Naive thymus-derived CD4-positive, alpha-beta T cell (primary cell): ENCODE results near the gene NCOA3. TPM values are rescaled to one million over a fixed set of nuclear protein-coding genes. Genes with fewer than 3 reads are reported as not detected.
A peak's percentile ranks its signal among the peaks of the same experiment; 100 is the strongest.
"Not testable (repeated sequence)": the region's sequence is repeated elsewhere in the genome, so short reads cannot be mapped to it uniquely, and the experiment has no call there.

ENCODE experiments used
- ATAC-seq: fragments of 150-1000 bp; cut with Tn5 transposase; 2 replicates; pipeline ENCODE4 v1.10.0; 2021; ENCODE audit warnings: mild to moderate bottlenecking, moderate library complexity
- CTCF ChIA-PET: fragments of 350-600 bp; sonication (Branson Sonifier 250); formaldehyde crosslinking; loops from one replicate; lab custom pipeline; 2021; ENCODE audit warnings: antibody characterized with exemption; lab: Charles Lee
- POLR2A ChIA-PET: fragments of 350-600 bp; sonication (Branson Sonifier 250); formaldehyde crosslinking; loops from one replicate; lab custom pipeline; 2021; ENCODE audit warnings: antibody characterized with exemption, inconsistent platforms; lab: Charles Lee
- DNase-seq, 9 donors: peaks; one replicate each; pipeline versions ENCODE4 v3.0.0 to v3.0.0-alpha.2; 2020 to 2022; ENCODE audit warnings: mixed read lengths in 1 of 9
- H3K27ac ChIP-seq: one replicate; pipeline ENCODE4 v1.7.0; 2013; ENCODE audit warnings: mild to moderate bottlenecking, low read depth, low read length, moderate library complexity
- H3K27me3 ChIP-seq, 2 donors: one replicate each; pipeline ENCODE4 v1.7.0; 2013; ENCODE audit warnings: low read length in 2 of 2, mild to moderate bottlenecking in 2 of 2, moderate library complexity in 2 of 2; ENCODE audit not compliant: control insufficient read depth in 2 of 2, insufficient read depth in 2 of 2
- H3K36me3 ChIP-seq, 3 experiments: 1 replicate in 2 of 3; 2 replicates in 1 of 3; pipeline ENCODE4 v1.7.0; 2013; ENCODE audit warnings: low read length in 3 of 3, mild to moderate bottlenecking in 3 of 3, moderate library complexity in 1 of 3; ENCODE audit not compliant: insufficient read depth in 3 of 3, control insufficient read depth in 2 of 3
- H3K4me1 ChIP-seq, 2 donors: one replicate each; pipeline ENCODE4 v1.7.0; 2013; ENCODE audit warnings: low read length in 2 of 2, mild to moderate bottlenecking in 2 of 2, moderate library complexity in 1 of 2; ENCODE audit not compliant: control insufficient read depth in 2 of 2, insufficient read depth in 2 of 2
- H3K4me3 ChIP-seq: 2 replicates; pipeline ENCODE4 v1.7.0; 2013; ENCODE audit warnings: mild to moderate bottlenecking, low read length
- H3K9me3 ChIP-seq, 3 experiments: 1 replicate in 2 of 3; 2 replicates in 1 of 3; pipeline ENCODE4 v1.7.0; 2013; ENCODE audit warnings: low read length in 3 of 3; ENCODE audit not compliant: control insufficient read depth in 2 of 3
- H3K27ac Mint-ChIP-seq, 9 donors: one replicate each; pipeline ENCODE4 v1.8.0; 2020 to 2022; ENCODE audit warnings: mixed read lengths in 9 of 9, mild to moderate bottlenecking in 8 of 9, moderate library complexity in 5 of 9, inconsistent platforms in 2 of 9
- H3K27me3 Mint-ChIP-seq, 5 donors: one replicate each; pipeline ENCODE4 v1.8.0; 2021 to 2022; ENCODE audit warnings: mixed read lengths in 5 of 5, mild to moderate bottlenecking in 1 of 5
- H3K36me3 Mint-ChIP-seq, 5 donors: one replicate each; pipeline ENCODE4 v1.8.0; 2020 to 2022; ENCODE audit warnings: mixed read lengths in 5 of 5, mild to moderate bottlenecking in 3 of 5, inconsistent platforms in 1 of 5
- H3K4me1 Mint-ChIP-seq, 7 donors: one replicate each; pipeline ENCODE4 v1.8.0; 2020 to 2022; ENCODE audit warnings: mixed read lengths in 7 of 7, mild to moderate bottlenecking in 3 of 7, inconsistent platforms in 1 of 7
- H3K4me3 Mint-ChIP-seq, 10 donors: one replicate each; pipeline ENCODE4 v1.8.0; 2020 to 2022; ENCODE audit warnings: mild to moderate bottlenecking in 10 of 10, mixed read lengths in 10 of 10, moderate library complexity in 6 of 10, inconsistent platforms in 2 of 10
- H3K9me3 Mint-ChIP-seq, 11 donors: one replicate each; pipeline ENCODE4 v1.8.0; 2020 to 2022; ENCODE audit warnings: mixed read lengths in 11 of 11, mild to moderate bottlenecking in 4 of 11, inconsistent platforms in 1 of 11, moderate library complexity in 1 of 11
- intact Hi-C, 2 donors: fragments of 100-400 bp; cut with micrococcal nuclease; formaldehyde crosslinking; loops; one replicate each; pipeline ENCODE4 v1.15.1; 2023
- polyA plus RNA-seq, 2 donors: library from polyadenylated mRNA; unstranded; fragments of 300-500 nt; fragmentation: Illumina TruSeq; gene quantifications; one replicate each; pipeline ENCODE4 v1.2.3, GENCODE V29; 2021
- total RNA-seq, 6 experiments: library from RNA in 5 of 6; stranded (reverse) in 5 of 6; gene quantifications; 1 replicate in 5 of 6; 2 replicates in 1 of 6; pipeline ENCODE4 v1.2.3 and lab custom pipeline; 2021 to 2026

The NCOA3 gene
- total and polyA plus RNA-seq, 7 experiments from 2014 or later = 20.3 to 115 (median 85.5) TPM

GRCh38 chr20:47503685-47504084 lies 2.0 kb downstream of the NCOA3 start:
- Mint-ChIP-seq H3K27ac (peak overlapping the region; percentile 16 to 97 (median 46)), H3K4me1 (peaks cover 36 to 68% (median 59%) of the 10 kb centered on the region in 7 donors), H3K4me3 (peak overlapping the region; percentile 80 to 99 (median 97)), H3K9me3 (peaks cover 0 to 2% (median 0%) of the 10 kb centered on the region in 11 donors), H3K36me3 (peaks cover 0 to 11% (median 0%) of the 10 kb centered on the region in 5 donors), H3K27me3 (peaks cover 0 to 2% (median 0%) of the 10 kb centered on the region in 5 donors)
- H3K4me1 ChIP-seq = peaks cover 38 to 45% of the 10 kb centered on the region in 2 donors
- no peak overlapping the region for H3K27ac ChIP-seq
- ChIA-PET CTCF (no interaction called here), POLR2A (interaction anchor here (1.1 to 3.8 kb wide), 6 partner anchors 10 to 233 kb away, joined by 3 to 39 read pairs (median 5); no protein-coding TSS in a partner anchor)
- H3K9me3 ChIP-seq = no peaks in the 10 kb centered on the region
- peak overlapping the region; percentile 86 for H3K4me3 ChIP-seq
- H3K27me3 ChIP-seq = no peaks in the 10 kb centered on the region
- intact Hi-C loops = loop anchor here (1.0 to 10.0 kb wide), 11 partner anchors 39 to 1684 kb away; partner anchors contain the start of genes ZMYND8 (in 2 of the 2) and STAU1 (in 1 of the 2)
- no peak for DNase-seq
- peaks cover 0 to 8% (median 0%) of the 10 kb centered on the region in 3 experiments for H3K36me3 ChIP-seq
- no peak for ATAC-seq

DNA sequence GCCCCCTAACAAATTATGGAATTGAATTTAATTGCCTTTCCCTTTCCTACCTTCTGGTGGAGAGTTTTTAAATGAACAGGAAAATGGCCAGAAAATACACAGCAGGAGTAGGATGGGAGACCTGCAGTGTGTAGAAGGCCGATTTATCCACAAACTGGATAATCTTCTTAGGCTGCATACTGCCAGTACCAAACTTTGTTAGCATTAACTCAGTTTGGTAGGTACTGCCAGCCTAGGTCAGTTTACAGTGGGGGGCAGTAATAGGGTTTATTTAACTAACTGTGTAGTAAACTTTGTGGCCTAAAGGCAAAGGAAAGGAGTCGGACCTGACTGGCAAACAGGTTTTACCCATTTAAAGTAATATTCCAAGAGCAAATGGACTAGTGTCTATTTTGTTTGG lies 4.6 kb downstream of the NCOA3 start:
- Mint-ChIP-seq H3K4me3 (peak overlapping the region in 9 of 10 donors; percentile 9 to 68 (median 41)), H3K4me1 (peaks cover 53 to 81% (median 74%) of the 10 kb centered on the region in 7 donors), H3K27me3 (peaks cover 0 to 2% (median 0%) of the 10 kb centered on the region in 5 donors)

DNA sequence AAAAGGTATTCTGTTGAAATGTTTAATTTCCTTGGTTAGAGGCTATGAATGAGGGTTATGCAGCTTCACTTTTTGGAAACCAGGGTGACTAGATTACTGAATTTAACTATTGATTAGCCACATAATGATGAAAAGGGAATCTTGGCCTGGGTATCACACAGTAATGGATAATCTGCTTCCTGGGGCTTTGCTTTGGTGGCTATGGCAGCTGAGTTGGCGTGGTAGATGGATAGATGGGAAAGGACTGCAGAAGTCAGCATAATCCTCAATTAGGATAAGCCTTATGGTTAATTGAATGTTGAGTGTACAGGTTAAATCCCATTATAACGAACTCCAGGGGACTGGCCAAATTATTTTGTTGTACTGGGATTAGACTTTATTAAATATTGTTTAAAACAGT lies 5.2 kb downstream of the NCOA3 start:
- Histone ChIP-seq H3K27me3 (no peaks in the 10 kb centered on the region), H3K27ac (no peak overlapping the region), H3K9me3 (no peaks in the 10 kb centered on the region), H3K4me3 (no peak overlapping the region), H3K36me3 (peaks cover 0 to 7% (median 0%) of the 10 kb centered on the region in 3 experiments), H3K4me1 (peaks cover 33 to 35% of the 10 kb centered on the region in 2 donors)
- DNase-seq (no peak), ATAC-seq (no peak)
- intact Hi-C loops = loop anchor here in 1 of 2 donors (5.0 to 10.0 kb wide), 2 partner anchors 92 to 820 kb away; partner anchors contain the start of gene TP53RK
- POLR2A ChIA-PET = interaction anchor here (0.6 kb wide), 1 partner anchor 66 kb away, joined by 3 read pairs; no protein-coding TSS in a partner anchor
- Mint-ChIP-seq H3K27ac (peak overlapping the region in 8 of 9 donors; percentile 0 to 68 (median 52)), H3K36me3 (peaks cover 0 to 26% (median 3%) of the 10 kb centered on the region in 5 donors), H3K4me1 (peaks cover 53 to 84% (median 77%) of the 10 kb centered on the region in 7 donors), H3K4me3 (peak overlapping the region; percentile 5 to 66 (median 34)), H3K9me3 (no peaks in the 10 kb centered on the region), H3K27me3 (no peaks in the 10 kb centered on the region)
- CTCF ChIA-PET = no interaction called here

More for the DNA sequence above, 4.6 kb downstream of the NCOA3 start:
- Histone ChIP-seq H3K4me3 (no peak overlapping the region), H3K27me3 (no peaks in the 10 kb centered on the region), H3K4me1 (peaks cover 35 to 38% of the 10 kb centered on the region in 2 donors), H3K36me3 (peaks cover 0 to 8% (median 0%) of the 10 kb centered on the region in 3 experiments), H3K27ac (no peak overlapping the region), H3K9me3 (no peaks in the 10 kb centered on the region)
- H3K36me3 Mint-ChIP-seq = peaks cover 0 to 26% (median 3%) of the 10 kb centered on the region in 5 donors
- ATAC-seq (no peak), DNase-seq (no peak)
- H3K27ac Mint-ChIP-seq = peak overlapping the region in 6 of 9 donors; percentile 20 to 68 (median 52)
- ChIA-PET CTCF (no interaction called here), POLR2A (interaction anchor here (0.7 kb wide), 1 partner anchor 152 kb away, joined by 4 read pairs; no protein-coding TSS in a partner anchor)
- intact Hi-C loops = loop anchor here in 1 of 2 donors (5.0 to 10.0 kb wide), 2 partner anchors 92 to 819 kb away; partner anchors contain the start of gene TP53RK
- peaks cover 0 to 2% (median 0%) of the 10 kb centered on the region in 11 donors for H3K9me3 Mint-ChIP-seq

DNA sequence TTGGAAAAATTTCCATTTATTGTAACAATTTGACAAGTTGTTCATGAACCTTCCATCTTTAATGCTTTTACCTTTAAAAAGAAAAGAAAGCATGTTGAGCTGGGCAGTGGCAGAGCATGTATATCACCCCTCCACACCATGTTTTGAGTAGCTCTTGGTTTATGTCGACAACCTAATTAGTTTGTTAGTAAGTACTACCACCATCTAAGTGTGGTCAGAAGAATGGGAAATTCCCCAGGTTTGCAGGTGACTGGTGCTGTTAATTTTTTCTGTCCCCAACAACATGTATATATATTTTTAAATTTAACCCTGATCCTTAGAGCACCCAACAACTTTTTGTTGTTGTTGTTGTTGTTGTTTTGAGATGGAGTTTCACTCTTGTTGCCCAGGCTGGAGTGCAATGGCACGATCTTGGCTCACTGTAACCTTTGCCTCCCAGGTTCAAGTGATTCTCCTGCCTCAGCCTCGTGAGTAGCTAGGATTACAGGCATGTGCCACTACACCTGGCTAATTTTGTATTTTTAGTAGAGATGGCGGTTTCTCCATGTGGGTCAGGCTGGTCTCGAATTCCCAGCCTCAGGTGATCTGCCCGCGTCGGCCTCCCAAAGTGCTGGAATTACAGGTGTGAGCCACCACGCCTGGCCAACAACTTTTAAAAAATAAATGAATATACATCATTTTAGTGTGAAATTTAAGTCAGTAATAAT lies 5.7 kb downstream of the NCOA3 start:
- peaks cover 33 to 35% of the 10 kb centered on the region in 2 donors for H3K4me1 ChIP-seq
- POLR2A ChIA-PET = interaction anchor here (0.6 to 0.9 kb wide), 4 partner anchors 9 to 119 kb away, joined by 3 to 4 read pairs (median 3); no protein-coding TSS in a partner anchor
- DNase-seq, H3K36me3 ChIP-seq, H3K4me3 ChIP-seq, H3K9me3 ChIP-seq, H3K9me3 Mint-ChIP-seq, CTCF ChIA-PET, H3K27me3 Mint-ChIP-seq, H3K27me3 ChIP-seq: not testable (repeated sequence)
- intact Hi-C loops = loop anchor here in 1 of 2 donors (5.0 to 10.0 kb wide), 2 partner anchors 93 to 820 kb away; partner anchors contain the start of gene TP53RK
- Mint-ChIP-seq H3K4me3 (peak overlapping the region in 7 of 10 donors; percentile 9 to 66 (median 54)), H3K4me1 (peaks cover 54 to 86% (median 79%) of the 10 kb centered on the region in 7 donors), H3K27ac (peak overlapping the region in 7 of 9 donors; percentile 26 to 84 (median 63)), H3K36me3 (peaks cover 0 to 26% (median 3%) of the 10 kb centered on the region in 5 donors)
- ATAC-seq = peak; percentile 42
- peak overlapping the region; percentile 20 for H3K27ac ChIP-seq

DNA sequence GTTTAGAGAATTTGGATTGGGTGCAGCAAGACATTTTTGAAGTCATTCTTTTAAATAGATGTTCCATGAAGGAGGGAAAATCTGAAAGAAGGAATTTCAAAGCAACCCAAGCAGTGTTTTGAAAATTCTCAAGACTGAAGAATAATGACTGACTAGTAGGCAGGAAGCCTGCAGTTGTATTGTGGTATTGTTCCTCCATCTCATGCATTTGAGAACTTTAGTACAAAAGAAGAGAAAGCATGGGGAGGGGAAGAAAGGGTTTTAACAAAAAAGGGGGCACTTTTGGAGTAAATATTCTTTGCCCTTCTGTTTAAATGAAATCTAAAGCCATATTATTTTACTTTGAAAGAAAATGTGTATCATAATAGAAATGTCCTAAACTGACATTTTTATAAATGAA lies 6.6 kb downstream of the NCOA3 start:
- intact Hi-C loops = loop anchor here in 1 of 2 donors (5.0 to 10.0 kb wide), 2 partner anchors 93 to 821 kb away; partner anchors contain the start of gene TP53RK
- ATAC-seq (peak; percentile 46), DNase-seq (peak in 2 of 9 donors; percentile 11 to 28)
- no peaks in the 10 kb centered on the region for H3K27me3 ChIP-seq
- peak overlapping the region; percentile 27 to 88 (median 71) for H3K27ac Mint-ChIP-seq
- H3K36me3 ChIP-seq = no peaks in the 10 kb centered on the region
- H3K9me3 ChIP-seq = no peaks in the 10 kb centered on the region
- peaks cover 0 to 29% (median 3%) of the 10 kb centered on the region in 5 donors for H3K36me3 Mint-ChIP-seq
- CTCF ChIA-PET = interaction anchor here (0.6 kb wide), 1 partner anchor 32 kb away, joined by 3 read pairs; no protein-coding TSS in a partner anchor
- no peak overlapping the region for H3K4me3 ChIP-seq
- H3K27ac ChIP-seq = peak overlapping the region; percentile 20
- peaks cover 60 to 90% (median 80%) of the 10 kb centered on the region in 7 donors for H3K4me1 Mint-ChIP-seq
- no peaks in the 10 kb centered on the region for H3K27me3 Mint-ChIP-seq
- POLR2A ChIA-PET = interaction anchor here (0.7 to 0.8 kb wide), 2 partner anchors 9 to 118 kb away, joined by 3 read pairs; no protein-coding TSS in a partner anchor
- H3K4me3 Mint-ChIP-seq = peak overlapping the region in 9 of 10 donors; percentile 38 to 82 (median 64)
- H3K9me3 Mint-ChIP-seq = no peaks in the 10 kb centered on the region
- peaks cover 31 to 33% of the 10 kb centered on the region in 2 donors for H3K4me1 ChIP-seq

DNA sequence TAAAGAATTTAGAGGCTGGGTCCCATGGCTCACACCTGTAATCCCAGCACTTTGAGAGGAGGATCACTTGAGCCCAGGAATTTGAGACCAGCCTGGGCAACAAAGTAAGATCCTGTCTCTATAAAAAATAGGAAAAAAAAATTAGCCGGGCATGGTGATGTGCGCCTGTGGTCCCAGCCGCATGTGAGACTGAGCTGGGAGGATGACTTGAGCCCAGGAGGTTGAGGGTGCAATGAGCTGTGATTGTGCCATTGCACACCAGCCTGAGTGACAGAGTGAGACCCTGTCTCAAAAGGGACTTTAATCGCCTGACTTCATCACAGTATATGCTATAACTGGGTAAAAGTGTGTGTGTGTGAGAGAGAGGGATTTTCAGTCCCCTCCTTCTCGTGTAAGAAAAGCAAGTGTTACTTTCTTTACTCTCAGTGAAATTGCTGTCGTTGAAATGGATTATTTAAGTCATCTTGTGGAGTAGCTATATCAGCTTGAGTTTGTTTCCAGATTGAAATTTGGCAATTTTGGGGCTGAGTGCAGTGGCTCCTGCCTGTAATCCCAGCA lies 7.5 kb downstream of the NCOA3 start:
- ChIA-PET POLR2A (no interaction called here), CTCF (interaction anchor here (0.7 kb wide), 1 partner anchor 19 kb away, joined by 3 read pairs; no protein-coding TSS in a partner anchor)
- Histone ChIP-seq H3K27me3 (no peaks in the 10 kb centered on the region), H3K4me3 (no peak overlapping the region), H3K9me3 (no peaks in the 10 kb centered on the region), H3K27ac (no peak overlapping the region), H3K4me1 (peaks cover 23 to 32% of the 10 kb centered on the region in 2 donors), H3K36me3 (no peaks in the 10 kb centered on the region)
- ATAC-seq (no peak), DNase-seq (no peak)
- peaks cover 0 to 25% (median 0%) of the 10 kb centered on the region in 5 donors for H3K36me3 Mint-ChIP-seq
- H3K4me1 Mint-ChIP-seq = peaks cover 54 to 88% (median 77%) of the 10 kb centered on the region in 7 donors
- intact Hi-C loops = loop anchor here in 1 of 2 donors (5.0 to 10.0 kb wide), 2 partner anchors 94 to 822 kb away; partner anchors contain the start of gene TP53RK
- H3K27me3 Mint-ChIP-seq = no peaks in the 10 kb centered on the region
- no peaks in the 10 kb centered on the region for H3K9me3 Mint-ChIP-seq
- peak overlapping the region in 8 of 9 donors; percentile 21 to 84 (median 72) for H3K27ac Mint-ChIP-seq
- peak overlapping the region; percentile 27 to 82 (median 63) for H3K4me3 Mint-ChIP-seq
